ENCODE data around the gene CNTNAP2. TPM values are rescaled to one million over a fixed set of nuclear protein-coding genes. Genes with fewer than 3 reads are reported as not detected.
A peak's percentile ranks its signal among the peaks of the same experiment; 100 is the strongest.

Gene CNTNAP2
- total RNA-seq, 4 donors from 2014 or later: 0.29 to 0.88 (median 0.33) TPM; not detected in 1

DNA sequence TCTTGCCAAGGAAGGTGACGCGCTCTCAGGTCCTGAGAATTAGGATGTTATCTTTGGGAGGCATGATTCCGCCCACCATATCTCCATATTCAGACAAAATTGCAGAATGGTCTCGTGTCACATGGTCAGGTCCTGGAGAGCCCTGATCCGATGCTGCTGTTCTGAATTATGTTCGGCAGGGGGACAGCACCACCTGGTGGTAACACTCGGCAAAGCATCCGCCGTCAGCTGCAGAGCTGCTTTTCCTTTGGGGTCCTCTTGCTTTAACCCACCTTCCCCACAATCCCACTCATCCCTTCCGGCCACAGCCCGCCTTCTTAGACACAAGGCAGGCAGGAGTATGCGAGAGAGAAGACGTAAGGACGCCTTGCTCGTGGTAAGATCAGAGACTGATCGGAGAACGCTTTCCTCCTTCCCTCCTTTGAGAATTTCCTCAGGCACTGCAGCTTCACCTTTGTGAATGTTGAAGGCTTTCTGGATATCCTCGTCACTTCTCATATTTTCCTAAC lies 2146.2 kb downstream of the CNTNAP2 start:
- TF ChIP-seq, protein P1, sequence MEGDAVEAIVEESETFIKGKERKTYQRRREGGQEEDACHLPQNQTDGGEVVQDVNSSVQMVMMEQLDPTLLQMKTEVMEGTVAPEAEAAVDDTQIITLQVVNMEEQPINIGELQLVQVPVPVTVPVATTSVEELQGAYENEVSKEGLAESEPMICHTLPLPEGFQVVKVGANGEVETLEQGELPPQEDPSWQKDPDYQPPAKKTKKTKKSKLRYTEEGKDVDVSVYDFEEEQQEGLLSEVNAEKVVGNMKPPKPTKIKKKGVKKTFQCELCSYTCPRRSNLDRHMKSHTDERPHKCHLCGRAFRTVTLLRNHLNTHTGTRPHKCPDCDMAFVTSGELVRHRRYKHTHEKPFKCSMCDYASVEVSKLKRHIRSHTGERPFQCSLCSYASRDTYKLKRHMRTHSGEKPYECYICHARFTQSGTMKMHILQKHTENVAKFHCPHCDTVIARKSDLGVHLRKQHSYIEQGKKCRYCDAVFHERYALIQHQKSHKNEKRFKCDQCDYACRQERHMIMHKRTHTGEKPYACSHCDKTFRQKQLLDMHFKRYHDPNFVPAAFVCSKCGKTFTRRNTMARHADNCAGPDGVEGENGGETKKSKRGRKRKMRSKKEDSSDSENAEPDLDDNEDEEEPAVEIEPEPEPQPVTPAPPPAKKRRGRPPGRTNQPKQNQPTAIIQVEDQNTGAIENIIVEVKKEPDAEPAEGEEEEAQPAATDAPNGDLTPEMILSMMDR (IDR thresholded peaks at IDR 0.05): peak; percentile 61 to 95 (median 82)
- TF ChIP-seq POLR2A (IDR thresholded peaks at IDR 0.05): no peak
- H3K27ac ChIP-seq: no peak overlapping the region
- WGBS, 2 donors: 7% methylated on average over 18 of the region's 18 CpGs
- intact Hi-C loops (cut with DNase I): no loop called here
- H3K9me3 ChIP-seq: no peaks in the 10 kb centered on the region
- peak; percentile 59 to 64 for DNase-seq
- no peaks in the 10 kb centered on the region for H3K4me1 ChIP-seq
- H3K36me3 ChIP-seq: no peaks in the 10 kb centered on the region
- no peaks in the 10 kb centered on the region for H3K27me3 ChIP-seq
- no peak overlapping the region for H3K4me3 ChIP-seq (replicated peaks in 1 of 3)

DNA sequence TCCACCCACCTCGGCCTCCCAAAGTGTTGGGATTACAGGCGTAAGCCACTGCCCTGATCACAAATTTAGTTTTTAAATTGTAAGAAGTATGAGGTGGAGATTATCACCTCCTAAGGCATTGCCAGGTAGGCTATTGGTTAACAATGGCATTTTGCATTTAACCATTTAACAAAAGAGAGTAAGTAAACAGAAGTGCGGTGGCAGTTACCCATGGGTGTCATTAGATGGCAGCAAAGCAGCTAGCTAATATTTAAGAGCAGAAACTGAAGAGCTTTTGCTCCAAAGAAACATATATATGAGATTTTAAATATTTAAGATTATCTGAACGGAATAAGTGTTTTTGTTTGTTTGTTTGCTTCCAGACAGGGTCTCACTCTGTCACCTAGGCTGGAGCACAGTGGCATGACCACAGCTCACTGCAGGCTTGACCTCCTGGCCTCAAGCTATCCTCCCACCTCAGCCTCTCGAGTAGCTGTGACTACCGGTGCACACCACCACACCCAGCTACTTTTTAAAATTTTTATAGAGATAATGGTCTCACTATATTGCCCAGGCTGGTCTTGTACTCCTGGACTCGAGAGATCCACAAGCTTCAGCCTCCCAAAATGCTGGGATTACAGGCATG lies 2148.4 kb downstream of the CNTNAP2 start:
- intact Hi-C loops (cut with DNase I): no loop called here
- Histone ChIP-seq H3K4me3 (replicated peaks in 1 of 3) (no peak overlapping the region), H3K9me3 (no peaks in the 10 kb centered on the region), H3K27ac (no peak overlapping the region), H3K36me3 (no peaks in the 10 kb centered on the region), H3K27me3 (no peaks in the 10 kb centered on the region), H3K4me1 (no peaks in the 10 kb centered on the region)
- 54 to 61% methylated on average over 7 of the region's 7 CpGs for WGBS, 2 donors
- DNase-seq: no peak
- TF ChIP-seq POLR2A (IDR thresholded peaks at IDR 0.05): no peak
- TF ChIP-seq, protein P1 (IDR thresholded peaks at IDR 0.05): peak in 5 of 6 experiments; percentile 24 to 63 (median 47)

DNA sequence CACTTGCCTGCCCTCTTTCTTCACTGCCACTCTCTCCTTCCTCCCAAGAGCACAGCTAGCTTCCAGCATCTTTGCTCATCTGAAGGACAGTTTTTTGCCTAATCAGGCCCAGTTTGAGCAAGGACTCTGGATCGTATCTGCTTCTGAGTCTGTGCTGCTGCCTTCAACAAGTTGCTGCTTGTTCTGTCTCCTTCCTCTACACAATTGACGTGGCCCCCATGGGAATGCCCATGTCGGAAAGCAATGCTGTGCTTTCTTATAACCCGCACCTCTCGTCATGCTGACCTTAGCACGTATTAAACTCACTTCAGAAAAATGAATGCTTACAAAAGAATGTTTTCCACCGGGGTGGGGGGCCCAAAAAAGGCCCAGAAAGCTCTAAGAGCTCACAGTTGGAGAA lies 2149.3 kb downstream of the CNTNAP2 start:
- H3K36me3 ChIP-seq: no peaks in the 10 kb centered on the region
- intact Hi-C loops (cut with DNase I): no loop called here
- WGBS, 2 donors: 82 to 84% methylated on average over 7 of the region's 7 CpGs
- no peak overlapping the region for H3K4me3 ChIP-seq (replicated peaks in 1 of 3)
- H3K27me3 ChIP-seq: no peaks in the 10 kb centered on the region
- TF ChIP-seq, protein P1 (IDR thresholded peaks at IDR 0.05): no peak
- no peak for TF ChIP-seq POLR2A (IDR thresholded peaks at IDR 0.05)
- H3K4me1 ChIP-seq: no peaks in the 10 kb centered on the region
- no peak overlapping the region for H3K27ac ChIP-seq
- no peaks in the 10 kb centered on the region for H3K9me3 ChIP-seq
- no peak for DNase-seq

DNA sequence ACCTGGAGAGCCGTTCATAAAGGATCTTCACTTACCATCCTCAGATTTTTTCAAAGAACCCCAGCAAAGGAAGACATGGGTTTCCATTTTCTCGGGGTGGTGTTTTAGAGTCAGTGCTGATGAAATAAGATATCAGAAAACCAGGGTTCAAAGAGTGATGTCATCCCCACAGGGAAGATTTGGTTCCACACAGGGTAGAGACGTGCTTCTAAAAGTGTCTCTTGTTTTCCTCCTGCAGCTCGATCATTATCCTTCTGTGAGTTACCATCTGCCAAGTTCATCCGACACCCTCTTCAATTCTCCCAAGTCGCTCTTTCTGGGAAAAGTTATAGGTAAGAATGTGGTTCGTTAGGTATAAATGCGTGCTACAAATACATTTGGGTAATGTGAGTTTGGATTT lies 2150.2 kb downstream of the CNTNAP2 start:
- 90 to 92% methylated on average over 8 of the region's 8 CpGs for WGBS, 2 donors
- H3K27ac ChIP-seq: no peak overlapping the region
- no peak for DNase-seq
- intact Hi-C loops (cut with DNase I): no loop called here
- H3K36me3 ChIP-seq: no peaks in the 10 kb centered on the region
- no peaks in the 10 kb centered on the region for H3K9me3 ChIP-seq
- H3K4me3 ChIP-seq (replicated peaks in 1 of 3): no peak overlapping the region
- H3K4me1 ChIP-seq: no peaks in the 10 kb centered on the region
- TF ChIP-seq, protein P1 (IDR thresholded peaks at IDR 0.05): no peak
- TF ChIP-seq POLR2A (IDR thresholded peaks at IDR 0.05): no peak
- no peaks in the 10 kb centered on the region for H3K27me3 ChIP-seq

DNA sequence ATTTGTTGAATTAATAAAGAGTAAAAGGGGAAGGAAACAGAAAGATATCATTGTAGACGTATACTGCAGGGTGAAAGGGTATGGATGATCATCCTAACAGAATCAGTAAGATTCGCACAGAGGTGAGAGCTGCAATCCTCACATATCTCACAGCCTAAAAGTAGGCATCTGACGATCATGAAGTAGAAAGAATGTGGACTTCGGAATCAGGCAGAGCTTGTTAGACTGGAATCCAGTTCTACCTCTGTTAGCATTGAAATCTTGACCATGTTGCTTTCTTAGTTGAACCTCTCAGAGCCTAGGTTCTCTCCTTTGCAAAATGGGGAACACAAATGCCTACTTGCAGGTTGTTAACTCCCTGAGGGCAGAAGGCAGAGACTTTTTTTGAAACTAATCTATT lies 2154.0 kb downstream of the CNTNAP2 start:
- no peak for TF ChIP-seq POLR2A (IDR thresholded peaks at IDR 0.05)
- TF ChIP-seq, protein P1 (IDR thresholded peaks at IDR 0.05): no peak
- no peak for DNase-seq
- Histone ChIP-seq H3K36me3 (no peaks in the 10 kb centered on the region), H3K4me3 (replicated peaks in 1 of 3) (no peak overlapping the region), H3K27me3 (no peaks in the 10 kb centered on the region), H3K4me1 (no peaks in the 10 kb centered on the region), H3K9me3 (no peaks in the 10 kb centered on the region), H3K27ac (no peak overlapping the region)
- intact Hi-C loops (cut with DNase I): no loop called here
- 76 to 77% methylated on average over 4 of the region's 4 CpGs for WGBS, 2 donors
